PC-9 (cell line): ENCODE results near the gene RPL38. TPM values are rescaled to one million over a fixed set of nuclear protein-coding genes. Genes with fewer than 3 reads are reported as not detected.

Experiments used
- BruUV-seq: library from RNA; stranded (reverse); fragments of 400-500 nt; replicated peaks from 2 replicates; lab custom pipeline; 2021; lab: Mats Ljungman, UMichigan
- CTCF ChIA-PET: fragments of 300-600 bp; sonication (Branson Sonifier 250); formaldehyde crosslinking; loops from one replicate; lab custom pipeline; 2022; ENCODE audit warnings: antibody characterized with exemption; lab: Charles Lee
- POLR2A ChIA-PET: fragments of 300-600 bp; sonication (Branson Sonifier 250); formaldehyde crosslinking; loops from one replicate; lab custom pipeline; 2022; ENCODE audit warnings: antibody characterized with exemption; ENCODE audit not compliant: unreplicated experiment; lab: Charles Lee
- DNase-seq, 2 experiments: peaks; one replicate each; pipeline versions ENCODE4 v3.0.0 to v3.0.0-alpha.2; 2015 to 2022; ENCODE audit warnings: mixed read lengths in 1 of 2
- H2AFZ ChIP-seq: fragments of 200-600 bp; sonication (generic); 2 replicates; pipeline ENCODE4 v1.8.1; 2017; ENCODE audit warnings: antibody characterized with exemption
- H3F3A ChIP-seq: fragments of 200-600 bp; sonication (generic); 2 replicates; pipeline ENCODE4 v1.8.1; 2017; ENCODE audit warnings: antibody characterized with exemption, mild to moderate bottlenecking, low read depth; ENCODE audit not compliant: insufficient read depth
- H3K27ac ChIP-seq: fragments of 200-600 bp; sonication (generic); 2 replicates; pipeline ENCODE4 v1.6.1; 2016; ENCODE audit warnings: mixed run types
- H3K27me3 ChIP-seq: fragments of 200-600 bp; sonication (generic); 2 replicates; pipeline ENCODE4 v1.6.1; 2016; ENCODE audit warnings: low read depth, mixed run types; ENCODE audit not compliant: insufficient read depth
- H3K36me3 ChIP-seq: fragments of 200-600 bp; sonication (generic); 2 replicates; pipeline ENCODE4 v1.6.1; 2016; ENCODE audit warnings: low read depth, mixed run types
- H3K4me1 ChIP-seq: fragments of 200-600 bp; sonication (generic); replicated peaks from 2 replicates; pipeline ENCODE4 v1.6.1; 2016; ENCODE audit warnings: mixed run types; ENCODE audit not compliant: insufficient read depth
- H3K4me2 ChIP-seq: fragments of 200-600 bp; sonication (generic); 2 replicates; pipeline ENCODE4 v1.6.1; 2017; ENCODE audit warnings: mixed run types
- H3K4me3 ChIP-seq: fragments of 200-600 bp; sonication (generic); 2 replicates; pipeline ENCODE4 v1.6.1; 2016; ENCODE audit warnings: mixed run types
- H3K79me2 ChIP-seq: fragments of 200-600 bp; sonication (generic); 2 replicates; pipeline ENCODE4 v1.6.1; 2017; ENCODE audit warnings: low read depth, mixed run types
- H3K9me2 ChIP-seq: fragments of 200-600 bp; sonication (generic); 2 replicates; pipeline ENCODE4 v1.8.1; 2017; ENCODE audit warnings: mild to moderate bottlenecking; ENCODE audit not compliant: insufficient read depth
- H3K9me3 ChIP-seq: fragments of 200-600 bp; sonication (generic); 2 replicates; pipeline ENCODE4 v1.8.1; 2016; ENCODE audit warnings: low read depth; ENCODE audit not compliant: insufficient read depth
- H4K20me1 ChIP-seq: fragments of 200-600 bp; sonication (generic); 2 replicates; pipeline ENCODE4 v1.8.1; 2017; ENCODE audit not compliant: insufficient read depth
- EZH2 ChIP-seq: fragments of 200-600 bp; sonication (generic); IDR thresholded peaks from 2 replicates; pipeline ENCODE4 v1.8.0; 2017; ENCODE audit warnings: antibody characterized with exemption, low read depth
- intact Hi-C: fragments of 100-400 bp; cut with micrococcal nuclease; formaldehyde crosslinking; loops from one replicate; pipeline ENCODE4 v1.10.0; 2022; ENCODE audit not compliant: unreplicated experiment
- total RNA-seq: library from RNA; stranded (reverse); gene quantifications from 2 replicates; pipeline ENCODE4 v1.2.3, GENCODE V29; 2021
- TF ChIP-seq, protein P1 (sequence below): fragments of 200-600 bp; sonication (generic); conservative IDR thresholded peaks from 2 replicates; pipeline ENCODE4 v1.6.1; 2017; ENCODE audit warnings: mixed run types, antibody characterized with exemption, mild to moderate bottlenecking, moderate library complexity

RPL38 gene
- total RNA-seq, 1 experiment from 2014 or later: 961 TPM

DNA sequence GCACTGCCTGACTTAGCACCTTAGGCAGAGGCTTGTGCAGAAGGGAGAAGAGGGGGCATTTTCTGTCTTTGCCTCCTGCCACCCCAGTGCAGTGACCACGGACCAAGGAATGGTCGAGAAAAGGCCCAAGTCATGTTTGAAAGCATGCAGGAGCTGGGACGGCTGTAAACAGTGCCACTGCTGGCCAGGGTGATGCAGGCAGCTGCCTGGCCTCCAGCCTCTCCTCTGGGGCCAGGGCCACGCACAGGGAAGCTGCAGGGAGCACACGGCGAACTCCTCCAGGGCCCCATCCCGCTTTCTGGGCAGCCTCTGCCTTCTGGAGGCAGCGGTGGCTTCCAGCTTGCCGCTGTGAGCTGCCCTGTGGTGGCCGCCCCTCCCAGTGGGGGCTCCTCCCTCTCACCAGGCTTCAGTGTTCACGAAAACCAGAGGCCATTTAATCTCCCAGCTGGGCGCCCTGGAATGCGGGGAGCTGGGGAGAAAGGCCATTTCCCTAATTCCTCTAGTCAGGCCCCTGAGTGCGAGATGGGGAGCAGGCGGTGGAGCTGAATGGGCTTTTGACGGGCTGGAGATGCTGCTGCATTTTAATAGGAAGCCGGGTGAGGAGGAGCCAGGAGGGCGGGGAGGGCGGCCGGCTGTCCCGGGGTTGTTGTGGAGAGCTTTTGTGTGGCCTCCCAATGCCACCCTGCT is 41.8 kb downstream of the RPL38 start:
- POLR2A ChIA-PET: interaction anchor here (0.6 kb wide), 1 partner anchor 814 kb away, joined by 3 read pairs; no protein-coding TSS in a partner anchor
- peaks cover 92% of the 10 kb centered on the region for H3K27me3 ChIP-seq
- CTCF ChIA-PET: interaction anchor here (0.7 kb wide), 1 partner anchor 743 kb away, joined by 4 read pairs; no protein-coding TSS in a partner anchor

DNA sequence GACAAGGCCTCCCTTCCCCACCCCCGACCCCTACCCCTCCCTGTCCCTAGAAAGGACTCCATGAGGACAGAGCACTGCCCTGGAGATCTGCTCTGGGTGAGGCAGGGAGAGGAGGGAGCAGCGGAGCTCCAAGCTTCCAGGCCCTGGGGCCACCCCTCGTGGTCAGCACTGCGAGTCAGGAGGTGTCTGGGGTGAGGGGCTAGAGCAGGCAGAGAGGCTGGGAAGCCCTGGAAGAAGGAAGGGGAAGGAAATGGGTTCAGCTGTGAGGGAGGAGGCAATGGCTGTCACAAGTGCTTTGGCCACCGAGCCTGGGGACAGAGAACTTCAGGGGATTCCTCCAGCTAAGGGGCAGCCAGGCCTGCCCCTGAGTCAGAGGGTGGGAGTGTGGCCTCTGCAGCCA is 42.4 kb downstream of the RPL38 start:
- H3K4me1 ChIP-seq: no peaks in the 10 kb centered on the region
- CTCF ChIA-PET: no interaction called here
- H3K27me3 ChIP-seq: peaks cover 92% of the 10 kb centered on the region
- no TSS peak for BruUV-seq
- H3F3A ChIP-seq: no peaks in the 10 kb centered on the region
- H4K20me1 ChIP-seq: no peaks in the 10 kb centered on the region; the same call in 1 of the 2 replicates
- H2AFZ ChIP-seq: no peak overlapping the region
- no peaks in the 10 kb centered on the region for H3K9me3 ChIP-seq
- no peak overlapping the region for H3K4me3 ChIP-seq
- H3K36me3 ChIP-seq: no peaks in the 10 kb centered on the region
- H3K9me2 ChIP-seq: no peaks in the 10 kb centered on the region
- intact Hi-C loops: no loop called here
- no peaks in the 10 kb centered on the region for H3K79me2 ChIP-seq
- no peak overlapping the region for H3K27ac ChIP-seq
- H3K4me2 ChIP-seq: no peak overlapping the region
- TF ChIP-seq, protein P1, sequence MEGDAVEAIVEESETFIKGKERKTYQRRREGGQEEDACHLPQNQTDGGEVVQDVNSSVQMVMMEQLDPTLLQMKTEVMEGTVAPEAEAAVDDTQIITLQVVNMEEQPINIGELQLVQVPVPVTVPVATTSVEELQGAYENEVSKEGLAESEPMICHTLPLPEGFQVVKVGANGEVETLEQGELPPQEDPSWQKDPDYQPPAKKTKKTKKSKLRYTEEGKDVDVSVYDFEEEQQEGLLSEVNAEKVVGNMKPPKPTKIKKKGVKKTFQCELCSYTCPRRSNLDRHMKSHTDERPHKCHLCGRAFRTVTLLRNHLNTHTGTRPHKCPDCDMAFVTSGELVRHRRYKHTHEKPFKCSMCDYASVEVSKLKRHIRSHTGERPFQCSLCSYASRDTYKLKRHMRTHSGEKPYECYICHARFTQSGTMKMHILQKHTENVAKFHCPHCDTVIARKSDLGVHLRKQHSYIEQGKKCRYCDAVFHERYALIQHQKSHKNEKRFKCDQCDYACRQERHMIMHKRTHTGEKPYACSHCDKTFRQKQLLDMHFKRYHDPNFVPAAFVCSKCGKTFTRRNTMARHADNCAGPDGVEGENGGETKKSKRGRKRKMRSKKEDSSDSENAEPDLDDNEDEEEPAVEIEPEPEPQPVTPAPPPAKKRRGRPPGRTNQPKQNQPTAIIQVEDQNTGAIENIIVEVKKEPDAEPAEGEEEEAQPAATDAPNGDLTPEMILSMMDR: no peak
- no peak for TF ChIP-seq EZH2
- POLR2A ChIA-PET: interaction anchor here (0.6 kb wide), 2 partner anchors 815 to 886 kb away, joined by 3 to 7 read pairs; no protein-coding TSS in a partner anchor
- no peak for DNase-seq

More for the DNA sequence above, 41.8 kb downstream of the RPL38 start:
- no peak overlapping the region for H3K27ac ChIP-seq
- BruUV-seq: no TSS peak
- DNase-seq: no peak
- H3K79me2 ChIP-seq: no peaks in the 10 kb centered on the region
- H2AFZ ChIP-seq: no peak overlapping the region
- H3K4me3 ChIP-seq: no peak overlapping the region
- H3F3A ChIP-seq: no peaks in the 10 kb centered on the region
- H4K20me1 ChIP-seq: no peaks in the 10 kb centered on the region
- no peak for TF ChIP-seq EZH2
- TF ChIP-seq, protein P1: no peak
- H3K9me2 ChIP-seq: no peaks in the 10 kb centered on the region
- no peaks in the 10 kb centered on the region for H3K9me3 ChIP-seq
- no peaks in the 10 kb centered on the region for H3K4me1 ChIP-seq
- H3K4me2 ChIP-seq: no peak overlapping the region
- H3K36me3 ChIP-seq: no peaks in the 10 kb centered on the region
- intact Hi-C loops: no loop called here

DNA sequence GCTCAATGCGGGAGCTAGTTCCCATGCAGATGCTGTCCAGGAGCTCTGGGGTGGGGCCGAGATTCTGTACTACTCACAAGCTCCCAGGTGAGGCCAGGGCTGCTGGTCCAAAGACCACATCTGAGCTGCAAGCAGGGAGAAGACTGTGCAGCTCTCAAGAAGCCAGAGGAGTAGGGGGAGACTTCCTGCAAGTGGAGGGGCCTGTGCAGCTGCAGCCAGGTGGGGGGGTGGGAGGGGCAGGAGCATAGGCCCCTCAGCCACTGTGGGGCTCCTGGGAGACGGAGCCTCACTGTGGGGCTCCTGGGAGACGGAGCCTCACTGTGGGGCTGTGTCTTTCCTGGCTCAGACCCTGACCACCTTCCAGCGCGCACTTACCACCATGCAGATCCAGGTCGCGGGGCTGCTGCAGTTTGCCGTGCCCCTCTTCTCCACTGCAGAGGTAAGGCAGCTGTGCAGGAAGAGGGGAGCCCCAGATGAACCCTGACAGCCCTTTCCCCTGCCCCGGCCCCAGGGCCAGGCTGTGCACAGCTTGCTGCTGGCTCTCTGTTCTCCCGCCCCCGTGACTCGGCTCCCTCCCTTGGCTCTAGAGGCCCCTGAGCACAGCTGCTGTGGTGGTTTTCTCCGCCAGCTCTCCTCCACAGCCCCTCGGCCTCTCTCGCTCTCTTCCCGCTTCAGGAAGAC is 46.3 kb downstream of the RPL38 start:
- Histone ChIP-seq H3K4me2 (no peak overlapping the region), H3K9me2 (no peaks in the 10 kb centered on the region), H3K27me3 (peaks cover 92% of the 10 kb centered on the region), H3K79me2 (no peaks in the 10 kb centered on the region), H2AFZ (no peak overlapping the region), H3K4me3 (no peak overlapping the region), H3K9me3 (no peaks in the 10 kb centered on the region), H3K36me3 (no peaks in the 10 kb centered on the region), H3K4me1 (no peaks in the 10 kb centered on the region), H3F3A (no peaks in the 10 kb centered on the region), H3K27ac (no peak overlapping the region), H4K20me1 (no peaks in the 10 kb centered on the region; the same call in 1 of the 2 replicates)
- intact Hi-C loops: no loop called here
- POLR2A ChIA-PET: no interaction called here
- CTCF ChIA-PET: no interaction called here
- no TSS peak for BruUV-seq
- DNase-seq: no peak
- TF ChIP-seq, protein P1: no peak
- TF ChIP-seq EZH2: no peak
